ENCODE data around the gene HMCN1.

- no peak for TF ChIP-seq CTCF (IDR thresholded peaks at IDR 0.05; ENCODE audit: insufficient read depth, low read length, poor library complexity, severe bottlenecking)
- no peak for TF ChIP-seq EZH2phosphoT487 (conservative IDR thresholded peaks at IDR 0.05; ENCODE audit: low read length)
Observed at GRCh38 chr1:185731446-185731845, 2.7 kb upstream of the HMCN1 start.
